ENCODE data around the gene IP6K1.
"Not testable (repeated sequence)": the region's sequence is repeated elsewhere in the genome, so short reads cannot be mapped to it uniquely, and the experiment has no call there.

Gene IP6K1

DNA sequence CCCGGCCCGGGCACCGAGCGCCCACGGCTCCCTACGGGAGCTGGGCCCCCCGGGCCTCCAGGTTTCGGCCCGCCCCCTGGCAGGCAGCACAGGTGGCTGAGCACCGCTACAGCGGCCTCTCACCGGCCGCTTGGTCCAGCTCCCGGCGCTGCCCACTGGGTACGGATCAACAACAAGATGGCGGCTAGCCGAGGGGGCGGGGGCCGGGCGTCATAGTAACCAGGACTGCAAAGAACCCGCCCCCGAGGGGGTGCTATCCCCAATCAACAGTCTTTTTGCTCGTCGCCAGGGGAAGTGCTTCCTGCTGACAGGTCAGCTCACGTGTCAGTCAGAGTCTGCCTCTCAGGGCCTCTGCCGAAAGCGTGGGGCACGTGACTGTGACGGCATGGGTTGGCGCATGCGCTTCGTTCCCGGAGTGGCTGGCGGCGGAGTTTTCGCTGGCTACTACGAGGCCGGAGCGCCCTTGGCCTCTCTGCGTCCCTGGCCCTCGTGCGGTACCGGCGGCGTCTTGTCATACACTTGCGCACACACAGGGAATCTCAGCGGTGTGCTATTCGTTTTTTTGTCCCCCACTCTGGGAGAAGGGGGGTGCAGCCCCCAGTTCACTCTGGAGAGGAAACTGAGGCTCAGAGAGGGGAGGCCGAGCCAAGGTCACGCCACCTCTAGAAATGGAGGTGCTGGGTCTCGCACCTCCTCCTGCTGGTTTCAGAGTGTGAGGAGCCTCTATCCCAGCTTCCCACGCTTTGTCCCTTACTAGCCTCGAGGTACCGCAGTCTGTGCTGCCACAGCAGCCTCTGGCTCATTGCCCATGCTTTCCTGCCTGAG, at the start of gene IP6K1:
TSS of gene IP6K1 (minus strand) at position 186 of the 825 bp plus-strand sequence. CDS start 38,502 bp downstream, outside the sequence.
- H3K27ac ChIP-seq: peak within 1 kb of the TSS; percentile 81 to 92 (median 88)
- peak within 1 kb of the TSS; percentile 86 to 98 (median 93) for H3K4me2 ChIP-seq
- H3K9ac ChIP-seq: peak within 1 kb of the TSS; percentile 87 to 94 (median 90)
- no peaks in the 10 kb centered on the region for H3K9me3 ChIP-seq (replicated peaks in 1 of 11)
- peak within 1 kb of the TSS; percentile 77 to 98 (median 91) for H3K4me3 ChIP-seq
- no peak for TF ChIP-seq Cebpa-rat (IDR thresholded peaks at IDR 0.05)
- peaks cover 45 to 66% (median 50%) of the 10 kb centered on the region in 10 experiments for H3K4me1 ChIP-seq
- H3K36me3 ChIP-seq: peaks cover 29 to 37% (median 34%) of the 10 kb centered on the region in 11 experiments
- peaks cover 7 to 40% (median 21%) of the 10 kb centered on the region in 11 experiments; a peak in 17 of 22 replicates for H4K20me1 ChIP-seq
- H3K27me3 ChIP-seq: no peaks in the 10 kb centered on the region

DNA sequence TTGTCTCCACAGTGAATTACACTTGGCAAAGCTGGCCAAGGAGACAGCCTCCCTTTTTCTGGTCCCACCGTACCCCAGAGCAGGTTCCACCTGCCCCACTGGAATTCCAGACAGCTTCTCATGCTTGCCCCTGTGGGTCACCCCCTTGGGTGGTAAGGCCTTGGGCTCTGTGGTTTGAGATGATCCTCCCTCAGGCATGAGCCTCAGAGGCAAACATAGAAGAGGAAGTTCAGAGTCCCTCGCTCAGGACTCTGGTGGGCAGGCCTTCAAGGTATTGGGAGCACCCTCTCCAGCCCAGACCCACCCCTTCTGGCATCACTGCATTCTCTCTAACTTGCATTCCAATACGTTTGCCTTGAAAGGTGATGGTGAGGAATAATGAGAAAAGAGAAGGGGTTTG, 45.0 kb upstream of the IP6K1 start:
- H3K9ac ChIP-seq: no peak overlapping the region
- H3K4me3 ChIP-seq: no peak overlapping the region
- H3K4me1 ChIP-seq: peaks cover 7 to 14% (median 11%) of the 10 kb centered on the region in 10 experiments; a peak in 16 of 20 replicates
- peaks cover 0 to 85% (median 72%) of the 10 kb centered on the region in 11 experiments; a peak in 21 of 22 replicates for H3K36me3 ChIP-seq
- 0 out of 22 replicates have a peak, but pooled peaks cover 0 to 7% (median 0%) of the 10 kb centered on the region in 11 experiments for H4K20me1 ChIP-seq
- no peaks in the 10 kb centered on the region for H3K27me3 ChIP-seq
- no peaks in the 10 kb centered on the region for H3K9me3 ChIP-seq (replicated peaks in 1 of 11)
- peak overlapping the region in 8 of 11 experiments; percentile 1 to 44 (median 16); a peak in 8 of 22 replicates for H3K4me2 ChIP-seq
- H3K27ac ChIP-seq: peak overlapping the region in 3 of 11 experiments; percentile 12 to 45 (median 36); a peak in 4 of 22 replicates
- no peak for TF ChIP-seq Cebpa-rat (IDR thresholded peaks at IDR 0.05)

DNA sequence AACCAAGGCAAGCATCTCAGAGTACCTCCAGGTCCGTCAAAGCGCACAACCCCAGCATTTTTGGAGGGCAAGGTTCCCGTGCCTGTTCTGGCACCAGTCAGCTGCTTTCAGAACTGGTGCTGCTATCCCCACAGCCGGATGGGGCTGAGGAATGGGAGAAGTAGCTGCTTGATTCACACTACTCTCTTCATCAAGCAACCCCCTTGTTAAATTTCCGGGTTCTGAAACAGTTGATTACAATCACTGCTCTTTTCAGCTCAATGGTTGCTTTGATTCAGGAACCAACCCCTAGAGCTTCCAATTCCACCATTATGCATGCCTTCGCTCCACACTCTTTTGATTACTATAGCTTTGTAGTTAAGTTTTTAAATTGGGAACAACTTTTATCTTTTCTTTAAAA, 39.7 kb upstream of the IP6K1 start:
- H3K27ac ChIP-seq: peak overlapping the region in 2 of 11 experiments; percentile 9 to 38; a peak in 1 of 22 replicates
- no peaks in the 10 kb centered on the region for H3K27me3 ChIP-seq
- no peak overlapping the region for H3K4me2 ChIP-seq
- H3K36me3 ChIP-seq: peaks cover 0 to 40% (median 35%) of the 10 kb centered on the region in 11 experiments; a peak in 21 of 22 replicates
- no peak for TF ChIP-seq Cebpa-rat (IDR thresholded peaks at IDR 0.05)
- H3K4me1 ChIP-seq: peaks cover 2 to 28% (median 13%) of the 10 kb centered on the region in 10 experiments; a peak in 17 of 20 replicates
- no peaks in the 10 kb centered on the region for H4K20me1 ChIP-seq
- H3K9me3 ChIP-seq (replicated peaks in 1 of 11): no peaks in the 10 kb centered on the region
- H3K9ac ChIP-seq: no peak overlapping the region
- H3K4me3 ChIP-seq: no peak overlapping the region

DNA sequence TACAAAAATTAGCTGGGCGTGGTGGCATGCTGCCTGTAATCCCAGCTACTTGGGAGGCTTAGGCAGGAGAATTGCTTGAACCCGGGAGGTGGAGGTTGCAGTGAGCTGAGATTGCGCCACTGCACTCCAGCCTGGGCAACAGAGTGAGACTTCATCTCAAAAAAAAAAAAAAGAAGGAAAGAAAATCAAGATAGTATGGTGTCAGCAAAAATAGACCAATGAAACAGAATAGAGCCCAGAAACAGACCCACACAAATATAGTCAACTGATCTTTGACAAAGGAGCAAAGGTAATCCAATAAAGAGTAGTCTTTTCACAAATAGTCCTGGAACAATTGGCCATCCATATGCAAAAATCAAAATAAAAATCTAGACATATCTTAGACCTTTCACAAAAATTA, 36.8 kb upstream of the IP6K1 start:
- H3K9ac ChIP-seq; H3K27me3 ChIP-seq; H3K4me3 ChIP-seq; H3K9me3 ChIP-seq (replicated peaks in 1 of 11); H3K27ac ChIP-seq; H3K4me2 ChIP-seq; H4K20me1 ChIP-seq: not testable (repeated sequence)
- H3K36me3 ChIP-seq: peaks cover 0 to 11% (median 6%) of the 10 kb centered on the region in 11 experiments; a peak in 13 of 22 replicates
- peaks cover 4 to 33% (median 18%) of the 10 kb centered on the region in 10 experiments; a peak in 16 of 20 replicates for H3K4me1 ChIP-seq

DNA sequence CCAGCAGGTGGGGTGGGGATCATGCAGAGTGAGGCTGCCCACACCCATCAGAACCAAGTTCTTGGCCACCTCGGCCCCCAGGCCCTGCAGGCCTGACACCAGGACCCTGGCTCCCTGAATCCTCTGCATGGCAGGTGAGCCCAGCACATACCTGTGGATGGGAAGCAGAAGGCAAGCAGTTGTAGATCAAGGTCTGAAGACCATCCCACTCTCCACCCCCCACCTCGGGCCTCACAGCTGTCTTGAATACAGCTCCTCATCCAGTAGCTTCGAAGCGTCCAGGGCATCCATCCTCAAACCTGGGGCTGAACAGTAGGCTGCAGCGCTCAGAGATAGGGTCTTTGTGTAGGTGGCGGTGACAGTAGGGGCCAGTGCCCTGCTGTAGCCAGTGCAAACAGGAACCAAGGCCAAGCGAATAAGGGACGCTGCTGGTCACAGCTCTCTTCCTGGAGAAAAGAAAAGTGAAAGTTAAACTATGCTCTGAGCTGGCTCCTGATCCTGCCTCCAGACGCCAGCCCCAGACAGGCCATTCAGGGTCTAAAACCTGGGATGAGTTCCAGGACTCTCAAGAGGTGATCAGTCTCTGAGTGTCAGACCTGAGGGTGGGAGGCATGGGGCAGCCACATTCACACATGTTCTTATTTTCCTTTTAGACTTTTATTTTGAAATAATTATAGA, 27.3 kb upstream of the IP6K1 start, which contains the start of gene UBA7:
TSS of gene UBA7 (minus strand) at position 457 of the 678 bp plus-strand sequence. CDS start at position 291, 166 bp downstream.
- no peaks in the 10 kb centered on the region for H3K27me3 ChIP-seq
- H3K9me3 ChIP-seq (replicated peaks in 1 of 11): no peaks in the 10 kb centered on the region
- peaks cover 14 to 40% (median 28%) of the 10 kb centered on the region in 11 experiments; a peak in 21 of 22 replicates for H3K36me3 ChIP-seq
- H3K4me3 ChIP-seq: peak within 1 kb of the TSS; percentile 57 to 71 (median 60)
- peak within 1 kb of the TSS; percentile 64 to 84 (median 78) for H3K9ac ChIP-seq
- no peaks in the 10 kb centered on the region for H4K20me1 ChIP-seq
- TF ChIP-seq Cebpa-rat (IDR thresholded peaks at IDR 0.05): no peak
- peak within 1 kb of the TSS; percentile 92 to 100 (median 100) for H3K4me2 ChIP-seq
- H3K4me1 ChIP-seq: peaks cover 58 to 96% (median 87%) of the 10 kb centered on the region in 10 experiments
- H3K27ac ChIP-seq: peak within 1 kb of the TSS; percentile 57 to 100 (median 82); a peak in 21 of 22 replicates

DNA sequence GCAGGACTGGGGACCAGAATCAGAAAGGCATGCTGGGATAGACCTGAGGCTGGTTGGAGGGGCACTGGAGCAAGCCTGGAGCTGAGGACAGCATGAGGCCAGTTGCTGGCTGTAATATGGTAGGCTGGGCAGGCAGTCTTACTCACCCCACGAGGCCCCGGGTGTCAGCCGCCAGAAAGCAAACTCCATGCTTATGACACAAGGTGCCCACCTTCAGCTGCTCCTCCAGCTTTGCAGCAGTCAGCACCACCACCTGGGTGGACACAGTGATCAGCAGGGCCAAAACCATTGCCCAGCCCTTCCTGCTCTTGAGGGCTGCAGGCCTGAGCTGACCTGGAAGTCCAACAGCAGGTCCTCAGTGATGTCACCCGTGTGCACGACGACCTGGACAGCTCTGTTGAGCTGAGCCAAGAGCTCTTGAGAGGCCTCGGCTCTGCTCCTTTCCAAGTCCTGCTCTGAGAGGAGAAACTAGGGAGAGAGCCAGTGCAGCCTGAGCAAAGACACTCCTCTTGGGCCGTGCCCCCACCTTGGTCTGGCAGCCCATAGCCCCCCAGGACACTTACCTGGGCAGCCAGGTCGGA, 26.7 kb upstream of the IP6K1 start:
- Histone ChIP-seq H3K27me3 (no peaks in the 10 kb centered on the region), H3K4me2 (peak overlapping the region; percentile 92 to 100 (median 100)), H3K4me3 (peak overlapping the region; percentile 57 to 71 (median 60)), H3K36me3 (peaks cover 14 to 44% (median 32%) of the 10 kb centered on the region in 11 experiments; a peak in 21 of 22 replicates), H4K20me1 (no peaks in the 10 kb centered on the region), H3K9me3 (replicated peaks in 1 of 11) (no peaks in the 10 kb centered on the region), H3K4me1 (peaks cover 64 to 96% (median 88%) of the 10 kb centered on the region in 10 experiments), H3K9ac (peak overlapping the region; percentile 64 to 84 (median 78)), H3K27ac (peak overlapping the region; percentile 57 to 100 (median 82); a peak in 21 of 22 replicates)
- TF ChIP-seq Cebpa-rat (IDR thresholded peaks at IDR 0.05): no peak

DNA sequence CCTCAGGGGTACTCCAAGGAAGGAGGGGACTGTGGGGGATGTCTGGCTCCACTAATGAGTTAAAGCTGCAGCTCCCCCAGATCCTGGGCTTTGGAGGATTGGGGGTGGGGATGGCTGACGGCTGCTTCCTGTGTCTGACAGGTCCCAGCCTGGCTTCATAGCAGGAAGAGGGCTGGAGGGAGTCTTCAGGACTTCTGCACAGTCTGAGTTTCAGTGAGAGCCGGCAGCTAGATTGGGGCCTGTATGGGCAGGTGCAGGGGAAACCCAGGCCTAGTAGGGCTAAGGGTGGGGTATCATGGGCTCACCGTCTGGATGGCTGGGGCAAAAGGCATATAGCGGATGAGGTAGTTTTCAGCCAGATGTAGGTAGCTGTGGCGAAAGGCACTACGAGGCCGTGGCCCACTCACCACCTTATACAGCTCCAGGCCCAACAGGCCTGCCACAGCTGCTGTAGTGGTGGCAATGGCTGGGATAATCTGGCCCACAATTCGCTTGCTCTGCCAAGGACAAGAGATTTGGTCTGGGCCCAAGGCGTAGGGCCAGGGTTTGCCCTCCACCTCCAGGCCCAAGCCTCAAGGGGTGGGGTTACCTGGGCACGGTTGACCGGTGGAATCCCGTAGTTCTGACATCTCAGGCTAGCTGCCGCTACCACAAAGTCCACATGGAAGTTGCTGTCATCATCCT, 21.2 kb upstream of the IP6K1 start:
- H4K20me1 ChIP-seq: no peaks in the 10 kb centered on the region
- TF ChIP-seq Cebpa-rat (IDR thresholded peaks at IDR 0.05): no peak
- H3K27me3 ChIP-seq: no peaks in the 10 kb centered on the region
- H3K4me2 ChIP-seq: peak overlapping the region; percentile 98 to 100 (median 100)
- H3K4me3 ChIP-seq: peak overlapping the region in 8 of 10 experiments; percentile 47 to 95 (median 88); a peak in 13 of 20 replicates
- peaks cover 14 to 53% (median 37%) of the 10 kb centered on the region in 11 experiments for H3K36me3 ChIP-seq
- H3K27ac ChIP-seq: peak overlapping the region; percentile 46 to 100 (median 100); a peak in 21 of 22 replicates
- H3K4me1 ChIP-seq: peaks cover 80 to 89% (median 83%) of the 10 kb centered on the region in 10 experiments
- H3K9ac ChIP-seq: peak overlapping the region; percentile 48 to 99 (median 97); a peak in 20 of 22 replicates
- no peaks in the 10 kb centered on the region for H3K9me3 ChIP-seq (replicated peaks in 1 of 11)

DNA sequence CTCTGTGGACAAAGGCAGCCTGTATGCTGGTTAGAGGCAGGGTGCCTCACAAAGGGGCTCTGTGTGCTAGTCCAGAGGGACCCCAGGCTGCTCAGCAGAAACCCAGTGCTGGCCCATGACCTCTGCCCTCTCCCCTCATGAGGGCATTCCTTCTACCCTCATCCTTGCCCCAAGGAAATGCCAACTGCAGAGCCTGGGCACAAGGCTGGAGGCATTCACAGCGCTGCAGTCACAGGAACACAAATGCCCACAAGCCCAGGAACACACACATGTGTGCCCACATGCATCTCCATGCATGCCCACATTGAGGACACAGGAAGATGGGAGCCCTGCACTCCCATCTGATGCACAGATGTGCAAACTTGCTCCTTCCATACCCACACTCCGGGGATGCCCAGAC, 20.5 kb upstream of the IP6K1 start:
- H3K27ac ChIP-seq: peak overlapping the region; percentile 70 to 100 (median 100); a peak in 20 of 22 replicates
- H3K4me1 ChIP-seq: peaks cover 74 to 83% (median 78%) of the 10 kb centered on the region in 10 experiments
- TF ChIP-seq Cebpa-rat (IDR thresholded peaks at IDR 0.05): no peak
- H3K4me2 ChIP-seq: peak overlapping the region; percentile 98 to 100 (median 100)
- no peaks in the 10 kb centered on the region for H4K20me1 ChIP-seq
- H3K27me3 ChIP-seq: peaks cover 1 to 6% (median 2%) of the 10 kb centered on the region in 11 experiments; a peak in 16 of 22 replicates
- peak overlapping the region in 9 of 10 experiments; percentile 9 to 95 (median 88); a peak in 18 of 20 replicates for H3K4me3 ChIP-seq
- H3K36me3 ChIP-seq: peaks cover 14 to 46% (median 35%) of the 10 kb centered on the region in 11 experiments
- peak overlapping the region; percentile 62 to 99 (median 97); a peak in 21 of 22 replicates for H3K9ac ChIP-seq
- H3K9me3 ChIP-seq (replicated peaks in 1 of 11): no peaks in the 10 kb centered on the region
